GM23248 (cell line): ENCODE data around the gene SH2D3C.

Experiments
- EZH2 ChIP-seq: fragments of 200-600 bp; sonication (generic); IDR thresholded peaks from 2 replicates; pipeline ENCODE4 v1.6.1; 2018; ENCODE audit warnings: antibody characterized with exemption, mild to moderate bottlenecking; ENCODE audit not compliant: insufficient read depth, poor library complexity, severe bottlenecking
- EZH2phosphoT487 ChIP-seq: fragments of 200-600 bp; sonication (generic); IDR thresholded peaks from 2 replicates; pipeline ENCODE4 v1.6.1; 2018; ENCODE audit warnings: antibody characterized with exemption, moderate library complexity, mild to moderate bottlenecking, low read depth; ENCODE audit not compliant: insufficient read depth

DNA sequence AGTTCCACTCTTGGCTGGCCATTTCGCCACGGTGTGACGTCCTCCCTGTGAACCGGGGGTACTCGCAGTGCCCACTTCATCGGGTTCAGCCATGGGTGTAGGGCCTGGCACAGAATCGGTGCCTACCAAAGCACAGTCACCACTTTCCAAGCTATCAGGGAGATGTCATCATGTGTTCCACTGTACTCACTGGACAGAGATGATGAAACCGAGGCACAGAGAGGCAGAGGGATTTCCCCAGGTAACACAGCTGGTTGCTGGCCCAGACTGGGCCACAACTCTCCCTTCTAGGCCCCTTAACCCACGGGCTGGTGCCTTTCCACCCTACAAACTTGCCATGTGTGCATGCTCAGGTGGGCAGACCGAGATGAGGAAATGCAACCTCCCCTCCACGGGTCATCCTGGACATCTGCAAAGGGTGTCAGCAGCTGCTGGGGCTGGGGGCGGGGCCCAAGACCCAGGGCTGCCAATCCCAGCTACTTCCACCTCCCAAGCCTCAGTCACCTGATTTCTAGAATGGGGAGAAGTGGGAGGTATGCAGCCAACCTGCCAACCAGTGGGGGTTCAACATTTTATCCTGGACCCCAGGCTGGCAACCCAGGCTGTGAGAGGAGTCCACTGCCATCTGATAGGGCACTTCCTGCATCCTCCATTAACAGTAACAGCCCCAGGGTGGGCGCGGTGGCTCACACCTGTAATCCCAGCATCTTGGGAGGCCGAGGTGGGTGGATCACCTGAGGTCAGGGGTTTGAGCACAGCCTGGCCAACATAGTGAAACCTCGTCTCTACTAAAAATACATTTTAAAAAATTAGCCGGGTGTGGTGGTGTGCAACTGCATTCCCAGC lies 893 bp upstream of the SH2D3C start:
- no peak for TF ChIP-seq EZH2
- no peak for TF ChIP-seq EZH2phosphoT487
